GM21717 (cell line): ENCODE data around the gene HEXIM1.

Experiments
- ATAC-seq: cut with Tn5 transposase; IDR thresholded peaks from one replicate; pipeline ENCODE4 v1.9.1; 2021; ENCODE audit warnings: mild to moderate bottlenecking, moderate library complexity; ENCODE audit not compliant: unreplicated experiment

HEXIM1 gene

DNA sequence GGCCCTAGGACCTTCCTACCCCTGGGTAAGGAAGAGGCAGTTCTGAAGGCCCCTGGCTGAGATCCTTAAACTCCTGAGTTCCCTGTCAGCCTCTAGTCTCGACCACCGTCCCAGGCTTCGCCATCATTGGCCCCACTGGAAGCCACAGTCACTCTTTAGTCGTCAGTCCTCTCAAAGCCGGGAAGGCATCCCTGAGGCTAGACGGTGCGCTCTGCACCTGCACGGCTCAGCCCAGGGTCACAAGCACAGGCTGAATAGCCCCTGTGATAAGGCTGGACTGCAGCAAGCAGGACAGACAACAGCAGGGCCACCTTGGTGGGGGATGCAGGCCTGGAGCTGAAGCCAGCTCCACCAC lies 3.3 kb upstream of the HEXIM1 start:
- ATAC-seq: no peak

DNA sequence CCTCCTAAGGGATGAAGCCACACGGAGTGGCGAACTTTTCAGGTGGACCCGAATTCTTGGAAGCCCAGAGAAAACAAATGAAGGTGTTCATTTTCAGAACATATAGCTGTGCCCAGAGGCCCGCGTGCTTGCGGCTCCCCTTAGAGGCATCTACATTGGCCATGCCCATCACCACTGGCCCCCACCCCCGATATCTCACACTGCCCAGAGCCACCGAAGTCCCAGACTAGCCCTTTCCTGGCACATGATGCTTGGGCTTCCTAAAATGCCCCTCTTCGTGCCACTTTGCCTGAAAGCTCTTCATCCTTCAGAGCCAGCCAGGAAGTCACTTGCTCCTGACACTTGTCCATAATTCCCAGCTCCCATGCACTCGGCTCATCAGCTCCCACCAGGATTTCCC lies 2.1 kb upstream of the HEXIM1 start:
- ATAC-seq: no peak

DNA sequence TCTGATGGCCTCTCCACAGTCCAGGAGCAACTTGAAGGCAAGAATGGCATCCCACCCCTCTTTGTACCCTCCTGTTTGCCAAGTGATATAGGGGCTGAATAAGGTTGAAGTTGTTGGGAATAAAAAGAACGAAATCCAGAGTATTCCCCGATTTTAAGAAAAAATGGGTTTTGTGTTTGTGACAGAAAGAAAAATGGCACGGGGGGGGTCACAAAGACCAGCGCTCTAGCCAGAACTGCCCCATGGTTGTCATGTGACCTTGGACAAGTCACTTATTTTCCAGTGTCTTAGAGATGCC lies 1.7 kb upstream of the HEXIM1 start:
- no peak for ATAC-seq

DNA sequence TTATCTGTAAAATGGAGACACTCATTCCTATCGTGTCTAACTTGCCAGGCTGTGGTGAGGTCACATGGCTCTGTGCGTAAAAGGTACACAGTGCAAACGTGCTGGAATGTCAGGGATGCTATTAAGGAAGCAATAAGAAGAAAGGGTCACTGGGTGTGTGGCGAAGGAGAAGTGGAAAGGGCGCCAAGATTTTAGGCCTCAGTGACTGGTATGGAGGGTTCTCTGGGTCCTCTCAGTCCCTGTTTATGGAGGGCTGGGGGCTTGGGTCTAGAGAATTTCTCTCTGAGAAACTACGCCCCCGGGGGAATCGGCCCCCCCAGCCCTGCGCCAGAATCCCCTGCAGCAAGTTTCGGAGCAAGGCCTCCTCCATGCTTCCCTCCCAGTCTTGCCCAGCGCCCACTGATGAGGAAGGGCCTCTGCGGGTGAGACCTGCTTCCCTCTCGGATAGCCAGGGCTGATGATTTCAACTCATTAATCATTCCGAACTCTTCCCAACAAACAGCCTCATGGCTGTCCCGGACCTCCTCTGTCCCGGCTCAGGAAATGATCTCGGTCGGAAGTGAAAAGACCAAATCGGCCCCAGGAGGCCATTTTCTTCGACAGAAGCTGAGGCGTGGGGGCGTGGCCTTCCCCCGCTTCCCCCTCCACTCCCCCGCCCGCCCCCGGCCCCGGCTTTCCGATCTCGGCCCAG lies 1.2 kb upstream of the HEXIM1 start:
- ATAC-seq: peak; percentile 5

DNA sequence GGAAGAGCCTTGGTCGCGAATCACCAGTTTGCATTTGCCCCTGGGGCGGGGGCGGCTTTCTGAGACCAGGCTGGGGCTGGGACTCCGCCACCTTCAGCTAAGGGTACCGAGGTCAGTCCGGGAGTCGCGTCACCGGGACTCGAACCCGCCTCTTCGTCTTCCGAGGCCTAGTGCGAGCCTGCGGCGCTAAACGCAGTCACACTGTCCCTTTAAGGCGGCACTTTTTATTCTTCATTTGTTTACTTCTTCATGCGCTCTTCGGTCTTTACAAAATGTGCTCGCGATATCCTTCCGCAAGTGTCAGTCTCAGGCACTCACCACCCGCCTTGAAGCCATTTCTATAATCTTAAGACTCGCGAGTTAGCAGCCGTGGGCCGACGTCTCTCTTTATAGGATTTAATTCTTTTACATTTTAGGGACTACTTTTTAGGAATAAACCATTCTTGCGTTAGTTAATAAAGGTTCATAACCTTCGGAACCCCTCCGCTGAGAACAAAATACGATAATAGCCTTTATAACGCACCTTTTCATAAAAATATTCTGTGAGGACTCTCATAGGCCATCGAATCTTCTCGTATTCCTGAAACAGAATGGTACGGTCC lies 593 bp upstream of the HEXIM1 start:
- ATAC-seq: peak; percentile 32

DNA sequence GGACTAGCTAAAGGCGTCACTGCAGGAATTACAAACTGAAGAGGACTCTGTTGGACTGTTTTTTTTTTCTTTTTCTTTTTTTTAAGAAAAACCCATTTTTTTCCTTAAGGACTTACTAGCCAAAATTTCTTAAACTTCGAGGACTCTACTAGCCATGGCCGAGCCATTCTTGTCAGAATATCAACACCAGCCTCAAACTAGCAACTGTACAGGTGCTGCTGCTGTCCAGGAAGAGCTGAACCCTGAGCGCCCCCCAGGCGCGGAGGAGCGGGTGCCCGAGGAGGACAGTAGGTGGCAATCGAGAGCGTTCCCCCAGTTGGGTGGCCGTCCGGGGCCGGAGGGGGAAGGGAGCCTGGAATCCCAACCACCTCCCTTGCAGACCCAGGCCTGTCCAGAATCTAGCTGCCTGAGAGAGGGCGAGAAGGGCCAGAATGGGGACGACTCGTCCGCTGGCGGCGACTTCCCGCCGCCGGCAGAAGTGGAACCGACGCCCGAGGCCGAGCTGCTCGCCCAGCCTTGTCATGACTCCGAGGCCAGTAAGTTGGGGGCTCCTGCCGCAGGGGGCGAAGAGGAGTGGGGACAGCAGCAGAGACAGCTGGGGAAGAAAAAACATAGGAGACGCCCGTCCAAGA lies 878 bp downstream of the HEXIM1 start:
- no peak for ATAC-seq

DNA sequence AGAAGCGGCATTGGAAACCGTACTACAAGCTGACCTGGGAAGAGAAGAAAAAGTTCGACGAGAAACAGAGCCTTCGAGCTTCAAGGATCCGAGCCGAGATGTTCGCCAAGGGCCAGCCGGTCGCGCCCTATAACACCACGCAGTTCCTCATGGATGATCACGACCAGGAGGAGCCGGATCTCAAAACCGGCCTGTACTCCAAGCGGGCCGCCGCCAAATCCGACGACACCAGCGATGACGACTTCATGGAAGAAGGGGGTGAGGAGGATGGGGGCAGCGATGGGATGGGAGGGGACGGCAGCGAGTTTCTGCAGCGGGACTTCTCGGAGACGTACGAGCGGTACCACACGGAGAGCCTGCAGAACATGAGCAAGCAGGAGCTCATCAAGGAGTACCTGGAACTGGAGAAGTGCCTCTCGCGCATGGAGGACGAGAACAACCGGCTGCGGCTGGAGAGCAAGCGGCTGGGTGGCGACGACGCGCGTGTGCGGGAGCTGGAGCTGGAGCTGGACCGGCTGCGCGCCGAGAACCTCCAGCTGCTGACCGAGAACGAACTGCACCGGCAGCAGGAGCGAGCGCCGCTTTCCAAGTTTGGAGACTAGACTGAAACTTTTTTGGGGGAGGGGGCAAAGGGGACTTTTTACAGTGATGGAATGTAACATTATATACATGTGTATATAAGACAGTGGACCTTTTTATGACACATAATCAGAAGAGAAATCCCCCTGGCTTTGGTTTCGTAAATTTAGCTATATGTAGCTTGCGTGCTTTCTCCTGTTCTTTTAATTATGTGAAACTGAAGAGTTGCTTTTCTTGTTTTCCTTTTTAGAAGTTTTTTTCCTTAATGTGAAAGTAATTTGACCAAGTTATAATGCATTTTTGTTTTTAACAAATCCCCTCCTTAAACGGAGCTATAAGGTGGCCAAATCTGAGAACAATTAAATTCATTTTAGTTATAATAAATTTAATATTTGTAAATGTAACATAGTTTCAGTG lies 1.7 kb downstream of the HEXIM1 start:
- no peak for ATAC-seq

DNA sequence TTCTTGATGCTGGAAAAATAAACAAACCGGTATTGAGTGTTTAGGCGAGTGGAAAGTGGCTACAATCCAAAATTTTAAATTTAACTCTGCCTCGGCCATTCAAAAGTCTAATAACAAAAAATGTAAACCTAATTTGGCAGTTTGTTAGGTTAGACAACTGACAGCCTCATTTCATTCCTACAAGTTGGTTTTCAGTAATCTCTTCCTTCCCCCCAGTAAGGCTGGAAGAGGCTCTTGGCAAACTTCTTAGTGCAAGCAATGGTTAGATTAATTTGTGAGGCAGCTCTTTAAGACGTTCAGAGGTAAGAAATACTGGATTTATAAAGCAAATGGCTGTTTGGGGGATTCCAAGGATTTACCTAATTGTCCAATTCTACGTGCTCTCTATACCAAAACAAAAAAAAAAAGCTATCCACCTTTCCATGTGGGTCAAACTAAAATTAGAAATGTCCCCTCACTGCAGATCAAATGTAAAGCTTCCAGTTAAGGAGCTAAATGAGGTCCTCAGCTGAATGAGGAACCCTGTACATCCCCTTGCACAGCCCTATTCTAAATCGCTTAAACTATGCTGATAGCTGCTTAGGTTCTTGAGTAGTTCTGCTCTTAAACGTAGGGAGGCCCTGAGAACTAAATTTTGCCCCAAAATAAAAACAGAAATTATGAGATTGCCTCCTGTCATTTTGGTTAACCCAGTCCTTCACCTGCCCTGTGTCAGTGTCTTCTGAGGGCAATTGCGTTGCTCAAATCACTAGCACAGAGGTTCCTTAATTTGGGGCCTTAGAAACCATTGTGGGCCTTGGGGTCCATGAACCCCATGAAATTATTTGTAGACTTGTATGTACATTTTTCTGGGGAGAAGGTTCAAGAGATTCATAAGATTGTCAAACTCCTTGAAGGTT lies 2.9 kb downstream of the HEXIM1 start:
- ATAC-seq: no peak

DNA sequence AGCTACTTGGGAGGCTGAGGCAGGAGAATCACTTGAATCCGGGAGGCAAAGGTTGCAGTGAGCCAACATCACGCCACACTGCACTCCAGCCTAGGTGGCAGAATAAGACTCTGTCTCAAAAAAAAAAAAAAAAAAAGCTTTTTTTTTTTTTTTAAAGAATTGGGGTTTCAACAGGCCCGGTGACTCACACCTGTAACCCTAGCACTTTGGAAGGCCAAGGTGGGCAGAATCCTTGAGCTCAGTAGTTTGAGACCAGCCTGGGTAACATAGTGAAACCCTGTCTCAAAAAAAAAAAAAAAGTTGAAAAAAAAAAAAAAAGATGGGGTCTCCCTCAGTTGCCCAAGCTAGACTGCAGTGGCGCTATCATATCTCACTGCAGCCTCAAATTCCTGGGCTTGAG lies 6.8 kb downstream of the HEXIM1 start:
- ATAC-seq: no peak

DNA sequence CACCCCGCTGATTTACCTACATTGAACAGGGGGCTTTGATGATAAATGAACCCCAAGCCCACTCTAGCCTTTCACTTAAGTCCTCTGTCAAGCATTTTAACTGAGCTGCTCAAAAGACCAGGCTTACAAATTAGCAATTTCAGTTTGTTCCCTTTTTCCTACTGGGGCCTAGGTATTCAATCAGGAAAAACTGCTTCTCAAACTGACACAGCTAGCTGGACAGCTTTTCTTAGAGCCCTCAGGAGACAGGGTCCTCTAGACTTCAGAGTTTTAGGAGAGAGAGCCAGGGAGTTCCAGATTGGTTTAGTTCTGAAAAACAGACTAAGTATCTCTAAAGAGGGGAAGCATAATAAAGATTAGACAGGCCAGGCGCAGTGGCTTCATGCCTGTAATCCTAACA lies 7.2 kb downstream of the HEXIM1 start:
- ATAC-seq: no peak

DNA sequence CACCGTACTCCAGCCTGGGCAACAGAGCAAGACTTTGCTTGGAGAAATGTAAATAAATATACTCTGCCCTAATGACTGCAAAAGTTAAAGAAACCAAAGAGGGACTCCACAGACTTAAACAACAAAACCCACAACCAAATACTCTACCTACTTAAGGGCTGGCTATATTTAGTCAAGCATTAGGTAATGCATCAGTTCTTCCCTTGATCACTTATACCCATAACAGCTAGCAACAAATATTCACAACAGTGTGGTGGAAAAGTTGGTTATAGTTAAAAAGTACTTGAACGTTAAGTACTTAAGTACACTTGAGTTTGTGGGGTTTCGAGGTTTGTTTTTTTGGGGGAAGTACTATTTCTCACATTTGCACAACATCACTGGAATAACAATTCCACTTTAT lies 8.0 kb downstream of the HEXIM1 start:
- no peak for ATAC-seq

DNA sequence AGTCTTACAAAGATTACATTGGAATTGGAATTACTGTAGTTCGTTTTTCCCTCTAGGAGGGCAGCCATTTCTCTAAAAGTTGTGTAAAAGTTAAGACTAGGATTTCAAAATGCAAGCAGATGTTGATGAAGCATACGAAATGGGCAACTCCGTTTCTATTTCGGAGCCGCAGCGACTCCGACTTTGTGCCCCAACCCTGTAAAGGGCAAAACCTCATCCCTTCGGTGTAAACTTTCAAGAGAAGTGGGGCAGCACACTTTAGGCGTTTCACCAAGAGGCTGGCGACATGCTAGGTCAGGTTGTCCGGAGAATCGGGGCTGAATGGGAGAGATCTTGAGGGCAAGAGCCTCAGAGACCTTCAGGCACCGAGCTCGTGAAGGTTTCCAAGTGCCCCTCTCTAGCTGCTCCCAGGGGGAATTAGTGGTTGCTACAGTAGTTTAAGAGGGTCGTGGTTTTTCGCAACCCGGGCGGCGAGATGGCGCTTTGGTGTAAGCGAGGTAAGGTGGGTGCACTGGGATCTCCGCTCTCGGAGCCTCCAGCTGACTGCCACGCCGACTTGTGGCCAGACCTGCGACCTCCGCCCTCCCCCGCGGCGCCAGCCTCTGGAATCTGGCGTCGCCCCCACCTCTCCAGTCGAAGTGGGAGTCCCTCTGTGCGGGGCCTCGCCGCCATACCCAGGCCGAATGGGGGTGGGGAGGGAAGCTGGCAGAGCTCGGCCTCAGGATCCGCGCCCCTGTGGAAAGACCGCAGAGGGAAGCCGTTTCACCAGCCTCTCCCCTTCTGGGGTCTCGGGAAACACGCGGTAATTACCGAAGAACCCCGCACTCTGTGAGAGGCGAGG lies 12.4 kb downstream of the HEXIM1 start:
- ATAC-seq: peak; percentile 22

DNA sequence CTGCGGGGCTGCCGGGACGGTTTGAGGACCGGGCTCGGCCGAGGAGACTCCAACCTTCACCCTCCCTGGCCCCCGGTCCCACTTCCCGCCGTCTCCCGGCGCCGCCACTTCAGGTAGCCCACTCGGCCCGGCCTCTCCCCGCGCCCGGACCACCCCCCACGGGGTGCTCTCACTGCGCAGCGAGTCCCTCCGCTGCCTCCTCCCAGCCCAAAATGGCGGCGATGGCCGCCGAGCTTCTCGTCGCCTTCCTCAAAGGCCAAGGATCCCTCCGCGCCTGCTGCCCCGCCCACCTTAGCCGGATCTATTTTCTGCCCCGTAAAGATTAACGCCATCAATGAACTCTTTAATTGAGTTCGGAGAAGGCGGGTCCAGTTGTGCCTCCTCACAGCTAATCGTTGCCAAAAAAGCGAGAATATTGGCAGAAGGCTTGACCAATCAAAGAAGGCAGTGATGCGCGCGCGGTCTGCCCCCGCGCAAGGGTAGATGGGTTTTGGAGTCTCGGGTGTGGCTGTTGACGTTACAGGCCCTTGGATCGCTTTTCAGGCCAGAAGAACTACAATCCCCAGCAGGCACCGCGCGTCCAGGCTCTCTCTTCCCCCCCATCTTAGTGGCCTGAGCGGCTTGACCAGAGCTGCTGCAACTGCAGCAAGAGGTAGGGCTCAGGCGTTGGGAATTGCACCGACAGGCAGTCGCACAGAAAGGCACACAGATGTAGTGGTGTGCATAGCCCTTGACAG lies 13.2 kb downstream of the HEXIM1 start, which contains the start of gene HEXIM2:
Gene HEXIM2, plus strand, starts transcription at position 588 of the 737 bp plus-strand sequence. CDS start 919 bp downstream, outside the sequence.
- ATAC-seq: peak; percentile 80

DNA sequence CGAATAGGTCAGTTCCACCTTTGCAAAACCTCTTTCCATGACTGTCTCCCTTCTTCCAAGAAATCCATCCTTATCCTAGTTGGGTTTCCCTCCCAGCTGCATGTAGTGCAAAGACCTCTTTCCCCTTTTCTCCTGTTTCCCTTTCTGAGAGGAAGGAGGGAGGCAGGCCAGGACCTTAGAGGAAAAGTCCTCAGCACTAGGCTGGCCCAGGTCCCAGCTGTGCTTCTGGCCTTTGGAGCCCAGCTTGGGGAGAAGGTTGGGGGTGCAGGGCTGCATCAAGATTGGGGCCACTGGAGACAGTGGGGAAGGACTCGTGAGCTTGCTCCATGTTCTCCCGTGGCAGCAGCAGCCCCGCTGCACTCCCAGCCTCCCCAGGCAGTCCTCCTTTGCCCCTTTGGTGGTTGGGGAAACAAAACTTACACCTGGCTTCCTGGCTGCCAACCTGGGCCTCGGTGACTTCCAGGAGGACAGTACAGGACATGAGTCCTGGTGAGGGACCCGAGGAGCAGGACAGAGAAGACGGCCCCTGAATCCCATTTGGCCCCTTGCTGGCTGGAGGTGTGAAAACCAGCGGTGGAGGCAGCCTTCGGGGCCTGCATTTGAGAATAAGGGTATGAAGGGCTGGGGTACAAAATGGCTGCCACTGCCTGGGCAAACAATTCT lies 13.9 kb downstream of the HEXIM1 start:
- no peak for ATAC-seq

DNA sequence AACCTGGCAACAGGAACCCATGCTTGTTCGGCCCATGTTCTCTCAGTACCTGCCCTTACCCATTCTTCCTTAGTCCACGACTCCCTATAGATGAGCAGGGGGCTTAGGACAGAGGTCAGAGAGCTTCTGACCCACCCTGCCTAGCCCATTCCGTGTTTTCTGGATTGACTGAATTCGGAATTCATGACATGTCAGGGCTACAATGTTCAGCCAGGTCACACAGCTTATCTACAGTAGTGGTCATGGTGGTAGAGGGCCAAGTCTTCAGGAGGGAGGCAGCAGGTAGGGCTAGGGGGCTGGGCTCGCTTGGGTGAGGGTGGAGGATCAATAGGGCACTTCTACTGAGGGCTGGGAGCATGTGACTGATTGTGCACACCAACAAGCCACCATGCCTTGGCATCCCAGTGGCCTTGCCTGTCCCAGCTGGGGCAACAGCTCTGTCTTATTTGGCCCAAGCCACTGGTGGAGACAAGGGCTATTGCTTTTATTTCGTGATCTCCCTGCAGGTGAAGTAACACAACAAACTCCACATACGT lies 16.5 kb downstream of the HEXIM1 start:
- no peak for ATAC-seq

DNA sequence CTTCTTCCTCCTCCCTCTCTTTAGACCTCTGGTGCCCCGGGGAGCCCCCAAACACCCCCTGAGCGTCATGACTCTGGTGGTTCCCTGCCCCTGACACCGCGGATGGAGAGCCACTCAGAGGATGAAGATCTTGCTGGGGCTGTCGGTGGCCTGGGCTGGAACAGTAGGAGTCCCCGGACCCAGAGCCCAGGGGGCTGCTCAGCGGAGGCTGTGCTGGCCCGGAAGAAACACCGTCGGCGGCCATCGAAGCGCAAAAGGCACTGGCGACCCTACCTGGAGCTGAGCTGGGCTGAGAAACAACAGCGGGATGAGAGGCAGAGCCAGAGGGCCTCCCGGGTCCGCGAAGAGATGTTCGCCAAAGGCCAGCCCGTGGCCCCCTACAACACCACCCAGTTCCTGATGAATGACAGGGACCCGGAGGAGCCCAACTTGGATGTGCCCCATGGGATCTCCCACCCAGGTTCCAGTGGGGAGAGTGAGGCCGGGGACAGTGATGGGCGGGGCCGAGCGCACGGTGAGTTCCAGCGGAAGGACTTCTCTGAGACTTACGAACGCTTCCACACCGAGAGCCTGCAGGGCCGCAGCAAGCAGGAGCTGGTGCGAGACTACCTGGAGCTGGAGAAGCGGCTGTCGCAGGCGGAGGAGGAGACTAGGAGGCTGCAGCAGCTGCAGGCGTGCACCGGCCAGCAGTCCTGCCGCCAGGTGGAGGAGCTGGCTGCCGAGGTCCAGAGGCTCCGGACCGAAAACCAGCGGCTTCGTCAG lies 20.9 kb downstream of the HEXIM1 start:
- ATAC-seq: no peak

DNA sequence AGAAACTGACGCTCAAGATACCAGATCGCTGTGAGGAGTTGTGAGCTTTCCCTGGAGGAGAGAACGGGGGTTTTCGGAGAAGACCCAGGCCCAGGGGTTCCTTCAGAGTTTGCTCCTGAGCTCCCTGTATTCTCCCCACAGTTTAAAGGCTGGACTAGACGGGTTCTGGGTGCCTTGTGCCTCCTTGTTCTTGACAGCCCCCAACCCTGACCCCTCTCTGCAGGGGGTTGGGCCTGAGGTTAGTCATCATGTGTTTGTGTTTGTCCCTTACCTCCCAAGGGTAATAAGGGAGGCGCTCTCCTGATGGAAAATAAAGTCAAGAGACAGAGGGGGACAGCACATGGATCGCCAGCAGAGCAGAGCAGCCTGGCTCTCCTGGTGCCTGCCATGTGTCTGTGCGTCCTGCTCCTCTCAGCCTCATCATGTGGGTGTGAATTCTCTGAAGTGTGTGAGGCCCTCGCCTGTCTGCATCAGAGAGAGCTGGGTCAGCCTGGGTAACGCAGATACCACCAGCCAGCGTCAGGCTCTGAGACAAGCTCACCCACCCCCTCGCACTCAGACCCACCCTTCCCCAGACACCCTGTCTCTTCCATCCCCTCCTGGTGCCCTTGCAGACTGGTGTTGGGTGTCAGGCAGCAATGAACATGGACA lies 22.1 kb downstream of the HEXIM1 start:
- no peak for ATAC-seq
